Measurements from ENCODE around the gene KRT34. TPM values are rescaled to one million over a fixed set of nuclear protein-coding genes. Genes with fewer than 3 reads are reported as not detected.

The KRT34 gene
- total RNA-seq, 1 donor from 2014 or later, result not detected

DNA sequence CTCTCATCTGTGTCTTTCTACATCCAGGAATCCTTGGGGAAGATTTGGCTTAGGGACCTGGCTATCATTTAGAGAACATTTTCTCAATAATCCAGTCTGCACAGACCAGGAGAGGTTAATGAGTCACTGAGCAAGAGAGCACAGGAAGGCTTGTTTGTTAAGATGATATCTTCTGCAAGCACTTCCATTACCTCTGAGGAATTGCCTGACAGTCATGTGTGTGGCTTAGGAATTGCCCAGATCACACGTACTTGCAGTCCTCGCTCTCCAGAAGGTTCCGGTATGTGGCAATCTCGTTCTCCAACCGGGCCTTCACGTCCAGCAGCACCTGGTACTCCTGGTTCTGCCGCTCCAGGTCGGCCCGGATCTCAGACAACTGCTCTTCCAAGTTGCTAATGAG lies 39.0 kb upstream of the KRT34 start:
- H3K27ac ChIP-seq, result no peak overlapping the region

DNA sequence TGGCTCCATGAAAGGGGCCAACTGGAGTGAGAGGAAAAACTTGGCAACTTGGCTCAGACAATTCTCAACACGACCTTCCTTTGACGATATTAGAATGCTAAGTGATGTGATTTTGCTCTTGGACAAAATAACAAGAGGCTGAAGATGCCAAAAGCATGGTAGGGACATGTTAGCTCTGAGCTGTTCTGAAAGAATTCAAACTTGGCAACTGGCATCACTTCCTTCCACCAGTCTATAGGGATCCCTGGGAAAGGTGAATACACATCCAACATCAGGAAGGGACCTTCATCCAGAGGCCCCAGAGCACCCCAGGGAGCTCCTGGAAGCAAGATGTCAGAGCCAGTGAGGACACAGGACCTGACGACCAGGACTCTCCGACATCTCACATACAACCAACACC lies 38.0 kb upstream of the KRT34 start:
- no peak for TF ChIP-seq CTCF (IDR thresholded peaks at IDR 0.05)
- DNase-seq (no peak), ATAC-seq (no peak)
- no peaks in the 10 kb centered on the region for H3K4me1 ChIP-seq
- H3K27me3 ChIP-seq (ENCODE audit: low read depth), result no peaks in the 10 kb centered on the region
- no peaks in the 10 kb centered on the region for H3K9me3 ChIP-seq
- no peak overlapping the region for H3K27ac ChIP-seq
- no peak overlapping the region for H3K4me3 ChIP-seq
- H3K36me3 ChIP-seq, result no peaks in the 10 kb centered on the region
- intact Hi-C loops (cut with DNase I), result no loop called here

More for the DNA sequence above, 39.0 kb upstream of the KRT34 start:
- no peak overlapping the region for H3K4me3 ChIP-seq
- no peaks in the 10 kb centered on the region for H3K36me3 ChIP-seq
- TF ChIP-seq CTCF (IDR thresholded peaks at IDR 0.05), result no peak
- no peak for ATAC-seq
- intact Hi-C loops (cut with DNase I), result no loop called here
- no peaks in the 10 kb centered on the region for H3K4me1 ChIP-seq
- H3K9me3 ChIP-seq, result no peaks in the 10 kb centered on the region
- H3K27me3 ChIP-seq (ENCODE audit: low read depth), result no peaks in the 10 kb centered on the region
- DNase-seq, result no peak

DNA sequence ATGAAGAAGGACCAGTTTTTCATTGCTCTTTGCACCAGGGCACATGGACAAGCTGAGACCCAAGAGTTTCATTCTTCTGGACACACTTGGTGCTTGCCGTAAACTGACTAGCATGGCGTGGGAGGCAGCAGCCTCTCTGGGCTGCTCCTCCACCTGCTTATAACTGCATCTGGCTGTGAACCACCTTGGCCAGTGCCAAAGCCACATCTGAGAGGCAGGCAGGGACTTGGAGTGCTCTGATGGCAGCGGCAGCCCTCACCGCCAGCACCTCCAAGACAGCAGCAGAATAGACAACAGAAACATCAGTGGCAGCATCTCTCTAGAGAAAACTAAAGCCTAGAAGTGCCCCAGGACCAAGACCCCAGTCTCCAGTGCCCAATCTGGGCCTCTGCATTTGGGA lies 37.6 kb upstream of the KRT34 start:
- ATAC-seq, result no peak

DNA sequence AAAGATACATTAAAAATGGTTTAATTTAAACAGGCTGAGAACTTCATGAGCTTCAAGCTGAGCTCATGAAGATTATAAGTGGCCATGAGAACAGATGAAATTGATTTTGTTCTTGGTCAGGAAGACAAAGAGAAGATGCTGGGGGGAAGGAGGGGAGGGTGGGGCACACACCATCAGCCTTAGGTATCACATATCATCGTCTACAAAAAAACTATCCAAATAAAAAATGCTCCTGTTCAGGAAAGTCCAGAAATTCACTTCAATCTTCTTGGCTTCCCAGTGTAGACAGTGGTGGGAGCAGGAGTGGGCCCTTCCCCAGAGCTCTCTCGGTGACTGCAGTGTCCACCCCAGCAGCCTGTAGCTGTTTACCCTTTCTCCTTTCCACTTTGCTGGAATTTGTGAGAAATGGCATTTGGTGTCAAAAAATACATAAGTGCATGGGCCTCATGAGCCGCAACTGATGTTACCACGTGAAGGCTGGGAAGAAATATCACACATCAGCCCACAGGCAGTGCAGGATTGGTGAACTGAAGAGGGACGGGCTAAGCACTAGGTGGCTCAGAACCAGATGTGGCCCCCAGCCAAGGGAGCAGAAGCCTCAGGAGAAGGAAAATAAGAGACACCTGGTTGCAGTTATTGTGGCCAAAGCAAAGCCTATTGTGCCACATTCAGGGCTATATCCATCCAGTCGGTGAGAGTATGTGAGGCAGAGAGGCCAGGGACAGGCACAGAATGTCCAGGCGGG lies 36.2 kb upstream of the KRT34 start:
- H3K9me3 ChIP-seq, result no peaks in the 10 kb centered on the region
- TF ChIP-seq CTCF (IDR thresholded peaks at IDR 0.05), result no peak
- H3K27ac ChIP-seq, result no peak overlapping the region
- no peaks in the 10 kb centered on the region for H3K27me3 ChIP-seq (ENCODE audit: low read depth)
- H3K4me1 ChIP-seq, result no peaks in the 10 kb centered on the region
- ATAC-seq (no peak), DNase-seq (no peak)
- H3K4me3 ChIP-seq, result no peak overlapping the region
- H3K36me3 ChIP-seq, result no peaks in the 10 kb centered on the region
- intact Hi-C loops (cut with DNase I), result no loop called here

More for the DNA sequence above, 37.6 kb upstream of the KRT34 start:
- Histone ChIP-seq H3K9me3 (no peaks in the 10 kb centered on the region), H3K36me3 (no peaks in the 10 kb centered on the region), H3K27ac (no peak overlapping the region), H3K27me3 (ENCODE audit: low read depth) (no peaks in the 10 kb centered on the region), H3K4me3 (no peak overlapping the region), H3K4me1 (no peaks in the 10 kb centered on the region)
- no peak for DNase-seq
- no peak for TF ChIP-seq CTCF (IDR thresholded peaks at IDR 0.05)
- intact Hi-C loops (cut with DNase I), result no loop called here

DNA sequence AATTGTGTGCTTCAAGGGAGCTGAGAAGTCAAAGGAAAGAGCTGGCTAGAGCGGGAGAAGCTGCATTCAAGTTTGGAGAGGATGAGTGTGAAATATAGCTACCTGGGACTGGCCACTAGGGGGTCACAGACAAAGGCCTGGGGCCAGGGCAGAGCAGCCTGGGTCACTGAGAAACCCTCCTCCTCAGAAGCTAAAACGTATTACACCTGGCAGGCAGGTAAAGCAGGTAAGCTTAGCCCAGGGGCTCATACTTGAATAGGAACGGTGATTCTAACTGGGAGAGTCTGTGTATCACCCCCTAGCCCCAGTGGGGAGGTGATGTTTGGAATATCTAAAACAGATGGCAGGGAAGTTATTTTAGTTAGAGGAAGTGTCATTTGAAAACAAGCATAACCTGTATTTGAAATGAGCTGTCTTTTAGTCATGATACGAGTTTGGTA lies 35.5 kb upstream of the KRT34 start:
- no peaks in the 10 kb centered on the region for H3K27me3 ChIP-seq (ENCODE audit: low read depth)
- ATAC-seq (no peak), DNase-seq (no peak)
- no peaks in the 10 kb centered on the region for H3K9me3 ChIP-seq
- no peaks in the 10 kb centered on the region for H3K4me1 ChIP-seq
- no peaks in the 10 kb centered on the region for H3K36me3 ChIP-seq
- TF ChIP-seq CTCF (IDR thresholded peaks at IDR 0.05), result peak; percentile 24
- no peak overlapping the region for H3K4me3 ChIP-seq
- intact Hi-C loops (cut with DNase I), result no loop called here
- H3K27ac ChIP-seq, result no peak overlapping the region

Measured in lower lobe of right lung (tissue), 2 donors.